H9 (cell line): ENCODE data around the gene ADGRL3. TPM values are rescaled to one million over a fixed set of nuclear protein-coding genes. Genes with fewer than 3 reads are reported as not detected.

Experiments used
- DNase-seq: peaks from one replicate; pipeline ENCODE4 v3.0.0-alpha.2; 2017
- H2AFZ ChIP-seq: one replicate; pipeline ENCODE4 v1.6.1; 2013; ENCODE audit warnings: mild to moderate bottlenecking, low read length, control low read depth, moderate library complexity
- H2AK5ac ChIP-seq: 2 replicates; pipeline ENCODE4 v1.6.1; 2013; ENCODE audit warnings: low read length, control low read depth, mixed read lengths; ENCODE audit not compliant: insufficient read length
- H2BK120ac ChIP-seq: one replicate; pipeline ENCODE4 v1.6.1; 2013; ENCODE audit warnings: low read depth, mild to moderate bottlenecking, low read length, control low read depth, inconsistent platforms; ENCODE audit not compliant: poor library complexity, severe bottlenecking
- H2BK12ac ChIP-seq: 2 replicates; pipeline ENCODE4 v1.6.1; 2013; ENCODE audit warnings: low read length, control low read depth, mixed read lengths, low read depth; ENCODE audit not compliant: insufficient read length
- H2BK15ac ChIP-seq: 2 replicates; pipeline ENCODE4 v1.6.1; 2013; ENCODE audit warnings: low read depth, low read length, control low read depth
- H2BK20ac ChIP-seq: one replicate; pipeline ENCODE4 v1.6.1; 2013; ENCODE audit warnings: low read depth, mild to moderate bottlenecking, low read length, control low read depth, inconsistent platforms; ENCODE audit not compliant: poor library complexity, severe bottlenecking
- H2BK5ac ChIP-seq: 2 replicates; pipeline ENCODE4 v1.6.1; 2013; ENCODE audit warnings: low read length, control low read depth, mixed read lengths; ENCODE audit not compliant: insufficient read length
- H3K14ac ChIP-seq: 2 replicates; pipeline ENCODE4 v1.6.1; 2013; ENCODE audit warnings: low read length, control low read depth; ENCODE audit not compliant: insufficient read depth
- H3K18ac ChIP-seq: 2 replicates; pipeline ENCODE4 v1.6.1; 2013; ENCODE audit warnings: low read depth, mild to moderate bottlenecking, mixed read lengths, low read length, control low read depth; ENCODE audit not compliant: insufficient read length
- H3K23ac ChIP-seq: 2 replicates; pipeline ENCODE4 v1.6.1; 2013; ENCODE audit warnings: low read length, control low read depth, mixed read lengths, low read depth; ENCODE audit not compliant: insufficient read length
- H3K23me2 ChIP-seq: 2 replicates; pipeline ENCODE4 v1.6.1; 2013; ENCODE audit warnings: low read depth, mild to moderate bottlenecking, mixed read lengths, low read length, control low read depth; ENCODE audit not compliant: insufficient read length, poor library complexity, severe bottlenecking
- H3K27ac ChIP-seq: 2 replicates; pipeline ENCODE4 v1.5.1; 2013; ENCODE audit warnings: low read length, control low read depth, mixed read lengths, low read depth; ENCODE audit not compliant: insufficient read length
- H3K27me3 ChIP-seq: 2 replicates; pipeline ENCODE4 v1.6.1; 2013; ENCODE audit warnings: low read length, control low read depth, inconsistent platforms; ENCODE audit not compliant: insufficient read depth
- H3K4ac ChIP-seq: 2 replicates; pipeline ENCODE4 v1.6.1; 2013; ENCODE audit warnings: low read depth, mild to moderate bottlenecking, control low read depth, inconsistent platforms, low read length, moderate library complexity
- H3K4me1 ChIP-seq: 2 replicates; pipeline ENCODE4 v1.6.1; 2013; ENCODE audit warnings: low read length, control low read depth, inconsistent platforms; ENCODE audit not compliant: insufficient read depth
- H3K4me2 ChIP-seq: 2 replicates; pipeline ENCODE4 v1.6.1; 2013; ENCODE audit warnings: low read length, control low read depth, mixed read lengths; ENCODE audit not compliant: insufficient read length, insufficient read depth
- H3K56ac ChIP-seq: 2 replicates; pipeline ENCODE4 v1.6.1; 2013; ENCODE audit warnings: low read depth, mild to moderate bottlenecking, mixed read lengths, low read length, control low read depth; ENCODE audit not compliant: insufficient read length
- H3K79me1 ChIP-seq: 2 replicates; pipeline ENCODE4 v1.6.1; 2013; ENCODE audit warnings: low read depth, mild to moderate bottlenecking, moderate library complexity, low read length, control low read depth, inconsistent platforms; ENCODE audit not compliant: insufficient read depth, poor library complexity, severe bottlenecking
- H3K79me2 ChIP-seq: 2 replicates; pipeline ENCODE4 v1.6.1; 2013; ENCODE audit warnings: low read length, control low read depth, inconsistent platforms; ENCODE audit not compliant: insufficient read depth
- H3K9ac ChIP-seq: 2 replicates; pipeline ENCODE4 v1.6.1; 2013; ENCODE audit warnings: low read length, control low read depth, mixed read lengths; ENCODE audit not compliant: insufficient read length; ENCODE audit errors: extremely low read depth
- H3K9me3 ChIP-seq: one replicate; pipeline ENCODE4 v1.6.1; 2013; ENCODE audit warnings: low read depth, low read length, inconsistent platforms; ENCODE audit not compliant: control insufficient read depth
- H3T11ph ChIP-seq: one replicate; pipeline ENCODE4 v1.6.1; 2013; ENCODE audit warnings: mild to moderate bottlenecking, low read length, control low read depth, inconsistent platforms
- H4K20me1 ChIP-seq: one replicate; pipeline ENCODE4 v1.6.1; 2013; ENCODE audit not compliant: control insufficient read depth, insufficient read length, insufficient read depth
- H4K5ac ChIP-seq: 2 replicates; pipeline ENCODE4 v1.6.1; 2013; ENCODE audit warnings: low read depth, mild to moderate bottlenecking, mixed read lengths, low read length, control low read depth; ENCODE audit not compliant: insufficient read length
- H4K8ac ChIP-seq: replicated peaks from 2 replicates; pipeline ENCODE4 v1.6.1; 2013; ENCODE audit warnings: low read length, control low read depth, mixed read lengths, low read depth; ENCODE audit not compliant: insufficient read length
- H4K91ac ChIP-seq: 2 replicates; pipeline ENCODE4 v1.6.1; 2013; ENCODE audit warnings: low read depth, mild to moderate bottlenecking, moderate library complexity, mixed read lengths, low read length, control low read depth; ENCODE audit not compliant: insufficient read length
- H3K27ac Mint-ChIP-seq, 3 experiments: 2 replicates in 2 of 3; 3 replicates in 1 of 3; pipeline ENCODE4 v1.8.0; 2020 to 2021; ENCODE audit warnings: mixed read lengths in 3 of 3, mild to moderate bottlenecking in 1 of 3, moderate library complexity in 1 of 3
- H3K27me3 Mint-ChIP-seq: 2 replicates; pipeline ENCODE4 v1.8.0; 2021; ENCODE audit warnings: low read depth, mild to moderate bottlenecking, moderate library complexity, mixed read lengths
- H3K36me3 Mint-ChIP-seq, 3 experiments: 2 replicates in 2 of 3; 3 replicates in 1 of 3; pipeline ENCODE4 v1.8.0; 2020 to 2021; ENCODE audit warnings: low read depth in 3 of 3, mixed read lengths in 3 of 3; ENCODE audit not compliant: insufficient read depth in 1 of 3
- H3K4me1 Mint-ChIP-seq, 2 experiments: 2 replicates each; pipeline ENCODE4 v1.8.0; 2020; ENCODE audit warnings: mixed read lengths in 2 of 2
- H3K4me3 Mint-ChIP-seq, 2 experiments: 2 replicates in 1 of 2; 3 replicates in 1 of 2; pipeline ENCODE4 v1.8.0; 2020 to 2021; ENCODE audit warnings: mild to moderate bottlenecking in 2 of 2, mixed read lengths in 2 of 2, moderate library complexity in 1 of 2
- H3K9me3 Mint-ChIP-seq, 2 experiments: 2 replicates in 1 of 2; 3 replicates in 1 of 2; pipeline ENCODE4 v1.8.0; 2020; ENCODE audit warnings: mild to moderate bottlenecking in 2 of 2, mixed read lengths in 2 of 2, moderate library complexity in 1 of 2
- WGBS: extraction: QIAGEN DNeasy Blood & Tissue Kit; methylation state at CpG from one replicate; pipeline ENCODE4 v1.1.7; 2013; ENCODE audit warnings: missing lambda C conversion rate, low lambda C conversion rate, mixed read lengths; ENCODE audit not compliant: insufficient read length; ENCODE audit errors: extremely low coverage; 5-methylcytosine and 5-hydroxymethylcytosine counted together
- total RNA-seq: library from RNA; stranded (reverse); gene quantifications from 2 replicates; pipeline ENCODE4 v1.2.1, GENCODE V29; 2021
- TF ChIP-seq, protein P1 (sequence below): fragments of 200-600 bp; sonication (generic); conservative IDR thresholded peaks from 3 replicates; pipeline ENCODE4 v1.8.0; 2021; ENCODE audit warnings: antibody characterized with exemption, mild to moderate bottlenecking

Gene ADGRL3
- total RNA-seq, 1 experiment from 2014 or later: 5.9 TPM

DNA sequence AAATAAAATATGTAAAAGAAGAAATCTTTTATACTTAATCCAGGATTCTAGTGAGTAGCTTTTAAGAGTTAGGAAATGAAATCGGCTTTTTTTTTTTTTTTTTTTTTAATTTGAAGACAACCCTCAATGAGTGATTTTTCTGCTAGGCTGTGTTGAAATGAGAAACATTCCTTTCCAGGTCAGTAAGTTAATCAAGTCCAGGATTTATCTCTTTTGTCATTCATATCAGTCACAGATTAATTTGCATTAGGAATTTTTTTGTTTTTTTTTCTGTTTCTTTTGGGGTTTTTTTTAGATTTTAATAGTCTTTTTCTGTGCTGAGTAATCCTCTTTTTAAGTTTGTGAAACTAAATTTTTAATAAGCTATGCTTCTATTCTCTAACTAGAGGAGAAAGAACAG lies 448.1 kb downstream of the ADGRL3 start:
- no peak overlapping the region for H4K91ac ChIP-seq
- no peaks in the 10 kb centered on the region for H3K23me2 ChIP-seq
- no peak overlapping the region for H2BK15ac ChIP-seq
- H3K79me1 ChIP-seq: no peaks in the 10 kb centered on the region
- Mint-ChIP-seq H3K4me1 (peaks cover 10 to 26% of the 10 kb centered on the region in 2 experiments; a peak in 3 of 4 replicates), H3K27ac (no peak overlapping the region), H3K27me3 (no peaks in the 10 kb centered on the region), H3K9me3 (peaks cover 9 to 12% of the 10 kb centered on the region in 2 experiments), H3K4me3 (no peak overlapping the region), H3K36me3 (peaks cover 4 to 19% (median 7%) of the 10 kb centered on the region in 3 experiments; a peak in 6 of 7 replicates)
- no peak overlapping the region for H3K4ac ChIP-seq
- H3K18ac ChIP-seq: no peak overlapping the region
- no peak overlapping the region for H2AFZ ChIP-seq
- no peak overlapping the region for H3K27ac ChIP-seq
- H4K20me1 ChIP-seq: no peaks in the 10 kb centered on the region
- TF ChIP-seq, protein P1, sequence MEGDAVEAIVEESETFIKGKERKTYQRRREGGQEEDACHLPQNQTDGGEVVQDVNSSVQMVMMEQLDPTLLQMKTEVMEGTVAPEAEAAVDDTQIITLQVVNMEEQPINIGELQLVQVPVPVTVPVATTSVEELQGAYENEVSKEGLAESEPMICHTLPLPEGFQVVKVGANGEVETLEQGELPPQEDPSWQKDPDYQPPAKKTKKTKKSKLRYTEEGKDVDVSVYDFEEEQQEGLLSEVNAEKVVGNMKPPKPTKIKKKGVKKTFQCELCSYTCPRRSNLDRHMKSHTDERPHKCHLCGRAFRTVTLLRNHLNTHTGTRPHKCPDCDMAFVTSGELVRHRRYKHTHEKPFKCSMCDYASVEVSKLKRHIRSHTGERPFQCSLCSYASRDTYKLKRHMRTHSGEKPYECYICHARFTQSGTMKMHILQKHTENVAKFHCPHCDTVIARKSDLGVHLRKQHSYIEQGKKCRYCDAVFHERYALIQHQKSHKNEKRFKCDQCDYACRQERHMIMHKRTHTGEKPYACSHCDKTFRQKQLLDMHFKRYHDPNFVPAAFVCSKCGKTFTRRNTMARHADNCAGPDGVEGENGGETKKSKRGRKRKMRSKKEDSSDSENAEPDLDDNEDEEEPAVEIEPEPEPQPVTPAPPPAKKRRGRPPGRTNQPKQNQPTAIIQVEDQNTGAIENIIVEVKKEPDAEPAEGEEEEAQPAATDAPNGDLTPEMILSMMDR: no peak
- H4K8ac ChIP-seq: no peak overlapping the region
- no peak overlapping the region for H3K9ac ChIP-seq
- no peak overlapping the region for H3K14ac ChIP-seq
- no peaks in the 10 kb centered on the region for H3K27me3 ChIP-seq
- no peak overlapping the region for H3T11ph ChIP-seq
- H2BK5ac ChIP-seq: no peak overlapping the region
- H3K4me2 ChIP-seq: no peak overlapping the region
- H3K79me2 ChIP-seq: no peaks in the 10 kb centered on the region
- WGBS: no CpG with 5 or more reads among the region's 1 CpG
- no peak overlapping the region for H4K5ac ChIP-seq
- no peaks in the 10 kb centered on the region for H3K4me1 ChIP-seq
- H3K23ac ChIP-seq: no peak overlapping the region
- H2AK5ac ChIP-seq: no peak overlapping the region
- no peak overlapping the region for H2BK120ac ChIP-seq
- no peak overlapping the region for H2BK20ac ChIP-seq
- no peak overlapping the region for H2BK12ac ChIP-seq
- H3K9me3 ChIP-seq: no peaks in the 10 kb centered on the region
- DNase-seq: no peak
- no peak overlapping the region for H3K56ac ChIP-seq
